NT2/D1 (cell line): ENCODE results near the gene ARHGEF2.

Source experiments
- DNase-seq: peaks from one replicate; pipeline ENCODE4 v3.0.0-alpha.2; 2011; ENCODE audit warnings: low read depth, low spot score
- H3K27me3 ChIP-seq: 2 replicates; pipeline ENCODE4 v1.6.0; 2011; ENCODE audit warnings: mild to moderate bottlenecking; ENCODE audit not compliant: insufficient read length, insufficient read depth
- H3K36me3 ChIP-seq: 2 replicates; pipeline ENCODE4 v1.6.1; 2011; ENCODE audit warnings: mild to moderate bottlenecking, low read length, mixed read lengths; ENCODE audit not compliant: insufficient read depth, insufficient read length
- H3K4me1 ChIP-seq: 2 replicates; pipeline ENCODE4 v1.5.1; 2011; ENCODE audit not compliant: insufficient read depth, insufficient read length
- H3K4me3 ChIP-seq: 2 replicates; pipeline ENCODE4 v1.5.1; 2011; ENCODE audit warnings: low read depth; ENCODE audit not compliant: insufficient read length
- H3K9ac ChIP-seq: 2 replicates; pipeline ENCODE4 v1.6.0; 2011; ENCODE audit warnings: low read depth; ENCODE audit not compliant: insufficient read length
- H3K9me3 ChIP-seq: 2 replicates; pipeline ENCODE4 v1.5.1; 2011; ENCODE audit warnings: mild to moderate bottlenecking, low read length; ENCODE audit not compliant: insufficient read depth
- SUZ12 ChIP-seq: IDR thresholded peaks from 2 replicates; pipeline ENCODE4 v1.6.1; 2011; ENCODE audit not compliant: insufficient read length, insufficient read depth; ENCODE audit errors: extremely low read depth
- YY1 ChIP-seq: IDR thresholded peaks from 2 replicates; pipeline ENCODE4 v1.6.1; 2011; ENCODE audit not compliant: insufficient read length, insufficient read depth
- ZNF274 ChIP-seq: IDR thresholded peaks from 2 replicates; pipeline ENCODE4 v1.6.1; 2011; ENCODE audit warnings: mild to moderate bottlenecking, low read depth, low read length

ARHGEF2 gene

DNA sequence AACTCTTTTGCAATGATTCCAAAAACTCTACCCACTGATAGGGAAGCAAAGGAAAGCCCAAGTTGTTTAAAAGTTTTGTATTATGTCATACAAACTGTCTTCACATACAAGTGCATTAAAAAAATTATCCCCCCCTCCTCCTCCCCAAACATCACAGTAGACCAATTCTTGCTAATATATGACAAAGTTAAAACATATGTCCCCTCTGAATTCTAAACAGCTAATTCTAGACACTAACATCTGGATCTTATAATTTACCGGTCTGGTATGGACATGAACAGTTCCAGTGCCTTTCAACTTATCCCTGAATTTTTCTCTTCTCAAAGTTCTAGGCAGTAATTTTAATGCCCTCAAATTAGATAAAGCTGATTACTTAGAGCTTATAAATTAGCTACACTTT is 80.6 kb downstream of the ARHGEF2 start:
- Histone ChIP-seq H3K4me3 (no peak overlapping the region), H3K9me3 (no peaks in the 10 kb centered on the region), H3K27me3 (no peaks in the 10 kb centered on the region), H3K4me1 (no peaks in the 10 kb centered on the region), H3K9ac (no peak overlapping the region), H3K36me3 (peaks cover 57% of the 10 kb centered on the region)
- TF ChIP-seq YY1 (no peak), ZNF274 (no peak), SUZ12 (no peak)
- no peak for DNase-seq
